Stimulated activated CD8-positive, alpha-beta memory T cell treated with anti-CD3 and anti-CD28 coated beads, Interleukin-7, amount 100 ng/mL, for 24 hours (primary cell): ENCODE data around the gene RBM24.

Experiments used
- DNase-seq: peaks from one replicate; pipeline ENCODE4 v3.0.0-alpha.2; 2020; ENCODE audit warnings: low read depth

RBM24 gene

GRCh38 chr6:17281100-17281496 is at the start of gene RBM24:
RBM24 (plus strand) TSS chr6:17281361; CDS start chr6:17281582, 221 bp downstream.
- no peak for DNase-seq

- no peak for DNase-seq
These were observed 47.6 kb upstream of the RBM24 start for GRCh38 chr6:17233531-17233930.

GRCh38 chr6:17237246-17237645 is 43.9 kb upstream of the RBM24 start:
- DNase-seq = no peak

GRCh38 chr6:17239260-17239659 is 41.9 kb upstream of the RBM24 start:
- DNase-seq = no peak

GRCh38 chr6:17240803-17241500 is 40.2 kb upstream of the RBM24 start:
- DNase-seq = no peak

- no peak for DNase-seq
These were observed 39.1 kb upstream of the RBM24 start for GRCh38 chr6:17242087-17242486.

GRCh38 chr6:17250237-17250636 is 30.9 kb upstream of the RBM24 start:
- no peak for DNase-seq

GRCh38 chr6:17251953-17252352 is 29.2 kb upstream of the RBM24 start:
- no peak for DNase-seq

GRCh38 chr6:17258749-17259148 is 22.4 kb upstream of the RBM24 start:
- no peak for DNase-seq

- no peak for DNase-seq
These were observed 15.6 kb upstream of the RBM24 start for GRCh38 chr6:17265570-17265969.

- DNase-seq = no peak
These were observed 13.6 kb upstream of the RBM24 start for GRCh38 chr6:17267566-17267965.

GRCh38 chr6:17268114-17268513 is 13.0 kb upstream of the RBM24 start:
- no peak for DNase-seq

- no peak for DNase-seq
These were observed 11.3 kb upstream of the RBM24 start for GRCh38 chr6:17269840-17270239.

GRCh38 chr6:17271628-17272027 is 9.5 kb upstream of the RBM24 start:
- no peak for DNase-seq

GRCh38 chr6:17276766-17277165 is 4.4 kb upstream of the RBM24 start:
- DNase-seq = no peak

GRCh38 chr6:17277256-17277655 is 3.9 kb upstream of the RBM24 start:
- DNase-seq = no peak

GRCh38 chr6:17278289-17279063 is 2.7 kb upstream of the RBM24 start:
- no peak for DNase-seq

GRCh38 chr6:17280138-17280537 is 1.0 kb upstream of the RBM24 start:
- no peak for DNase-seq

GRCh38 chr6:17280552-17281090 is 540 bp upstream of the RBM24 start:
- no peak for DNase-seq

- no peak for DNase-seq
These were observed 628 bp downstream of the RBM24 start for GRCh38 chr6:17281497-17282481.

- no peak for DNase-seq
These were observed 1.9 kb downstream of the RBM24 start for GRCh38 chr6:17283074-17283473.

GRCh38 chr6:17289630-17290061 is 8.5 kb downstream of the RBM24 start:
- no peak for DNase-seq
